AG04450 (cell line): ENCODE data around the gene CHAMP1. TPM values are rescaled to one million over a fixed set of nuclear protein-coding genes. Genes with fewer than 3 reads are reported as not detected.
A peak's percentile ranks its signal among the peaks of the same experiment; 100 is the strongest.

Source experiments
- CTCF ChIA-PET: fragments of 300-600, 350-600 bp; formaldehyde crosslinking; extraction: SDS; loops from one replicate; lab custom pipeline; 2022; ENCODE audit warnings: antibody characterized with exemption, inconsistent platforms; lab: Charles Lee
- POLR2A ChIA-PET: fragments of 350-600 bp; formaldehyde crosslinking; extraction: SDS; loops from one replicate; lab custom pipeline; 2021; ENCODE audit warnings: antibody characterized with exemption, inconsistent platforms; lab: Yijun Ruan, JAX
- DNase-seq: peaks from one replicate; pipeline ENCODE4 v3.0.0-alpha.2; 2011; ENCODE audit warnings: low read depth, low spot score
- H3K27ac ChIP-seq: one replicate; pipeline ENCODE4 v1.5.1; 2012; ENCODE audit warnings: low read depth, low read length, control low read depth
- H3K27me3 ChIP-seq: one replicate; pipeline ENCODE4 v1.6.0; 2012; ENCODE audit warnings: low read length; ENCODE audit not compliant: control insufficient read depth, insufficient read depth
- H3K4me3 ChIP-seq: 2 replicates; pipeline ENCODE4 v1.5.1; 2011; ENCODE audit warnings: mild to moderate bottlenecking, low read depth, low read length, control low read depth
- H3K9me3 ChIP-seq: 2 replicates; pipeline ENCODE4 v1.5.1; 2012; ENCODE audit warnings: low read length; ENCODE audit not compliant: control insufficient read depth, insufficient read depth
- polyA plus RNA-seq: library from polyadenylated mRNA; depleted of rRNA; stranded (reverse); fragments of >200 nt; gene quantifications from 2 replicates; pipeline ENCODE4 v1.2.3, GENCODE V29; 2011
- TF ChIP-seq, protein P1 (sequence below): IDR thresholded peaks from 2 replicates; pipeline ENCODE4 v1.5.1; 2011; ENCODE audit warnings: low read depth, low read length, control low read depth, inconsistent platforms

CHAMP1 gene
- polyA plus RNA-seq, 1 experiment = 57.7 TPM

- no peak for DNase-seq
- Histone ChIP-seq H3K27me3 (no peaks in the 10 kb centered on the region), H3K27ac (peak overlapping the region; percentile 68), H3K4me3 (peak overlapping the region; percentile 27; the same call in 1 of the 2 replicates), H3K9me3 (no peaks in the 10 kb centered on the region)
- POLR2A ChIA-PET = interaction anchor here (1.1 kb wide), 2 partner anchors 9 to 22 kb away, joined by 3 to 4 read pairs; no protein-coding TSS in a partner anchor
- CTCF ChIA-PET = no interaction called here
- TF ChIP-seq, protein P1, sequence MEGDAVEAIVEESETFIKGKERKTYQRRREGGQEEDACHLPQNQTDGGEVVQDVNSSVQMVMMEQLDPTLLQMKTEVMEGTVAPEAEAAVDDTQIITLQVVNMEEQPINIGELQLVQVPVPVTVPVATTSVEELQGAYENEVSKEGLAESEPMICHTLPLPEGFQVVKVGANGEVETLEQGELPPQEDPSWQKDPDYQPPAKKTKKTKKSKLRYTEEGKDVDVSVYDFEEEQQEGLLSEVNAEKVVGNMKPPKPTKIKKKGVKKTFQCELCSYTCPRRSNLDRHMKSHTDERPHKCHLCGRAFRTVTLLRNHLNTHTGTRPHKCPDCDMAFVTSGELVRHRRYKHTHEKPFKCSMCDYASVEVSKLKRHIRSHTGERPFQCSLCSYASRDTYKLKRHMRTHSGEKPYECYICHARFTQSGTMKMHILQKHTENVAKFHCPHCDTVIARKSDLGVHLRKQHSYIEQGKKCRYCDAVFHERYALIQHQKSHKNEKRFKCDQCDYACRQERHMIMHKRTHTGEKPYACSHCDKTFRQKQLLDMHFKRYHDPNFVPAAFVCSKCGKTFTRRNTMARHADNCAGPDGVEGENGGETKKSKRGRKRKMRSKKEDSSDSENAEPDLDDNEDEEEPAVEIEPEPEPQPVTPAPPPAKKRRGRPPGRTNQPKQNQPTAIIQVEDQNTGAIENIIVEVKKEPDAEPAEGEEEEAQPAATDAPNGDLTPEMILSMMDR = no peak
Observed at GRCh38 chr13:114320065-114320464, 5.8 kb downstream of the CHAMP1 start.

GRCh38 chr13:114321256-114321655 is 7.0 kb downstream of the CHAMP1 start:
- H3K27me3 ChIP-seq = no peaks in the 10 kb centered on the region
- POLR2A ChIA-PET = no interaction called here
- CTCF ChIA-PET = interaction anchor here (1.2 kb wide), 1 partner anchor 18 kb away, joined by 9 read pairs; no protein-coding TSS in a partner anchor
- no peak overlapping the region for H3K27ac ChIP-seq
- TF ChIP-seq, protein P1 = no peak
- no peak for DNase-seq
- H3K4me3 ChIP-seq = no peak overlapping the region
- H3K9me3 ChIP-seq = no peaks in the 10 kb centered on the region

DNA sequence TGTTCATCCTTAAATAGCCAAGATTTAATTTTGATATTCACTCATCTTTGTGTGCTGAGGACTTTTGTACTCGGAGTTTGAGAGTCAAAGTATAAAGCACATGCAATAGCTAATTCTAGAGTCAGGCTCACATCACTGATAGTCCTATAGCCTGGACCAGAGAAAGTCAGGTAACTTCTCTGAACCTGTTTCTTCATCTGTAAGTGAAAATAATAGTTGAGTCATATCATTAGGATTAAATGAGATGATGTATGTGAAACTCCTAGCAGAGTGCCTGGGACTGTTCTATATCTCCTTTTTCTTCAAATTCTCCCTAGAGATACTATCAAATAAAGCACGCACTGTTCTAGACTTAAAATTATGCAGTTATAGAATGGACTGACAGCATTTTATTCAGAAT is 9.0 kb downstream of the CHAMP1 start:
- TF ChIP-seq, protein P1 = no peak
- no peak overlapping the region for H3K4me3 ChIP-seq
- no peaks in the 10 kb centered on the region for H3K27me3 ChIP-seq
- H3K9me3 ChIP-seq = no peaks in the 10 kb centered on the region
- ChIA-PET POLR2A (no interaction called here), CTCF (no interaction called here)
- H3K27ac ChIP-seq = no peak overlapping the region
- no peak for DNase-seq

DNA sequence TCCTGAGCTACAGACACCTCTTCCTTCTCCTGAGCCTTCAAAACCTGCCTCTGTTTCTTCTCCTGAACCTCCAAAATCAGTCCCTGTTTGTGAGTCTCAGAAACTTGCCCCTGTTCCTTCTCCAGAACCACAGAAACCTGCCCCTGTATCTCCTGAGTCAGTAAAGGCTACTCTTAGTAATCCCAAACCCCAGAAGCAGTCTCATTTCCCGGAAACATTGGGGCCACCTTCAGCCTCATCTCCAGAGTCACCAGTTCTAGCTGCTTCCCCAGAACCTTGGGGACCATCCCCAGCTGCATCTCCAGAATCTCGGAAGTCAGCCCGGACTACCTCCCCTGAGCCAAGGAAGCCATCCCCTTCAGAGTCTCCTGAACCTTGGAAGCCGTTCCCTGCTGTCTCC is 10.0 kb downstream of the CHAMP1 start:
- TF ChIP-seq, protein P1 = no peak
- Histone ChIP-seq H3K9me3 (no peaks in the 10 kb centered on the region), H3K27me3 (no peaks in the 10 kb centered on the region), H3K27ac (no peak overlapping the region), H3K4me3 (no peak overlapping the region)
- CTCF ChIA-PET = interaction anchor here (1.5 kb wide), 1 partner anchor 10 kb away, joined by 3 read pairs; no protein-coding TSS in a partner anchor
- POLR2A ChIA-PET = no interaction called here
- no peak for DNase-seq

DNA sequence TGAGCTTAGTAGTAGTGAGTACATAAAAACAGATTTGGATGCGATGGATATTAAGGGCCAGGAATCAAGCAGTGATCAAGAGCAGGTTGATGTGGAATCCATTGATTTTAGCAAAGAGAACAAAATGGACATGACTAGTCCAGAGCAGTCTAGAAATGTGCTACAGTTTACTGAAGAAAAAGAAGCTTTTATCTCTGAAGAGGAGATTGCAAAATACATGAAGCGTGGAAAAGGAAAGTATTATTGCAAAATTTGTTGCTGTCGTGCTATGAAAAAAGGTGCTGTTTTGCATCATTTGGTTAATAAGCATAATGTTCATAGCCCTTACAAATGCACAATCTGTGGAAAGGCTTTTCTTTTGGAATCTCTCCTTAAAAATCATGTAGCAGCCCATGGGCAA is 11.4 kb downstream of the CHAMP1 start:
- CTCF ChIA-PET = interaction anchor here (1.2 kb wide), 1 partner anchor 13 kb away, joined by 5 read pairs; no protein-coding TSS in a partner anchor
- POLR2A ChIA-PET = no interaction called here
- no peak for DNase-seq

More for the DNA sequence above, 11.4 kb downstream of the CHAMP1 start:
- TF ChIP-seq, protein P1 = no peak
- H3K4me3 ChIP-seq = no peak overlapping the region
- no peaks in the 10 kb centered on the region for H3K27me3 ChIP-seq
- no peaks in the 10 kb centered on the region for H3K9me3 ChIP-seq
- no peak overlapping the region for H3K27ac ChIP-seq
